OCI-LY1 (cell line): Measurements from ENCODE around the gene HDAC9.
A peak's percentile ranks its signal among the peaks of the same experiment; 100 is the strongest.

Source experiments
- H2AFZ ChIP-seq: fragments of 200-600 bp; sonication (generic), shearing (Covaris generic); 2 replicates; pipeline ENCODE4 v1.6.0; 2014; ENCODE audit warnings: antibody characterized with exemption, mild to moderate bottlenecking, low read length
- H3F3A ChIP-seq: fragments of 200-600 bp; sonication (generic), shearing (Covaris generic); 2 replicates; pipeline ENCODE4 v1.6.0; 2014; ENCODE audit warnings: mild to moderate bottlenecking, antibody characterized with exemption, low read length, moderate library complexity; ENCODE audit not compliant: insufficient read depth
- H3K27ac ChIP-seq: fragments of 200-600 bp; sonication (generic); 2 replicates; pipeline ENCODE4 v1.5.1; 2014; ENCODE audit warnings: low read length, mixed run types, mild to moderate bottlenecking, low read depth; ENCODE audit not compliant: poor library complexity, severe bottlenecking
- H3K27me3 ChIP-seq: fragments of 200-600 bp; sonication (generic); 2 replicates; pipeline ENCODE4 v1.6.0; 2014; ENCODE audit warnings: antibody characterized with exemption, mild to moderate bottlenecking, low read length, moderate library complexity; ENCODE audit not compliant: insufficient read depth
- H3K36me3 ChIP-seq: fragments of 200-600 bp; sonication (generic); 2 replicates; pipeline ENCODE4 v1.6.1; 2014; ENCODE audit warnings: mild to moderate bottlenecking, antibody characterized with exemption, low read length, moderate library complexity, mixed read lengths; ENCODE audit not compliant: insufficient read depth
- H3K4me1 ChIP-seq: fragments of 200-600 bp; sonication (generic); 2 replicates; pipeline ENCODE4 v1.5.1; 2014; ENCODE audit warnings: mild to moderate bottlenecking, low read length, moderate library complexity; ENCODE audit not compliant: insufficient read depth, severe bottlenecking
- H3K4me2 ChIP-seq: fragments of 200-600 bp; sonication (generic), shearing (Covaris generic); 2 replicates; pipeline ENCODE4 v1.6.1; 2014; ENCODE audit warnings: low read length
- H3K4me3 ChIP-seq: fragments of 200-600 bp; sonication (generic); 2 replicates; pipeline ENCODE4 v1.5.1; 2014; ENCODE audit warnings: low read length, low read depth, mild to moderate bottlenecking, mixed read lengths; ENCODE audit not compliant: poor library complexity, severe bottlenecking
- H3K79me2 ChIP-seq: fragments of 200-600 bp; shearing (Covaris generic); 2 replicates; pipeline ENCODE4 v1.6.1; 2016; ENCODE audit warnings: mixed run types, low read length, mixed read lengths; ENCODE audit not compliant: insufficient read depth
- H3K9ac ChIP-seq: fragments of 200-600 bp; sonication (generic), shearing (Covaris generic); 2 replicates; pipeline ENCODE4 v1.6.1; 2014; ENCODE audit warnings: mild to moderate bottlenecking, low read length, mixed read lengths
- H3K9me2 ChIP-seq: fragments of 200-600 bp; sonication (generic), shearing (Covaris generic); 2 replicates; pipeline ENCODE4 v1.6.1; 2014; ENCODE audit warnings: low read depth, mild to moderate bottlenecking, low read length, mixed read lengths
- H3K9me3 ChIP-seq: fragments of 200-600 bp; shearing (Covaris generic); 2 replicates; pipeline ENCODE4 v1.6.1; 2014; ENCODE audit warnings: low read length, mixed read lengths
- H4K20me1 ChIP-seq: fragments of 200-600 bp; sonication (generic), shearing (Covaris generic); 2 replicates; pipeline ENCODE4 v1.6.0; 2016; ENCODE audit warnings: mild to moderate bottlenecking, low read length; ENCODE audit not compliant: insufficient read depth
- CTCF ChIP-seq: fragments of 200-600 bp; sonication (generic), shearing (Covaris generic); IDR thresholded peaks from 2 replicates; pipeline ENCODE4 v1.5.1; 2017; ENCODE audit warnings: mild to moderate bottlenecking, antibody characterized with exemption, low read length, moderate library complexity, mixed read lengths
- EZH2 ChIP-seq: fragments of 200-600 bp; sonication (generic), shearing (Covaris generic); IDR thresholded peaks from 2 replicates; pipeline ENCODE4 v1.8.0; 2017; ENCODE audit warnings: borderline replicate concordance, mixed run types, mild to moderate bottlenecking, antibody characterized with exemption, low read length, moderate library complexity, mixed read lengths

The HDAC9 gene

GRCh38 chr7:18494821-18495408, 634 bp upstream of the HDAC9 start:
- peaks cover 53% of the 10 kb centered on the region for H3K4me1 ChIP-seq
- no peak overlapping the region for H2AFZ ChIP-seq

GRCh38 chr7:18496341-18496700, 772 bp downstream of the HDAC9 start:
- H3K79me2 ChIP-seq = peaks cover 56% of the 10 kb centered on the region
- no peaks in the 10 kb centered on the region for H4K20me1 ChIP-seq
- H3K4me3 ChIP-seq = peak overlapping the region; percentile 74
- no peak overlapping the region for H2AFZ ChIP-seq
- H3K4me2 ChIP-seq = peak overlapping the region; percentile 92
- H3K27ac ChIP-seq = peak overlapping the region; percentile 81
- peak overlapping the region; percentile 86 for H3K9ac ChIP-seq
- H3F3A ChIP-seq = peaks cover 5% of the 10 kb centered on the region; the same call in 1 of the 2 replicates
- H3K9me3 ChIP-seq = no peaks in the 10 kb centered on the region
- TF ChIP-seq EZH2 = no peak
- no peak for TF ChIP-seq CTCF
- H3K9me2 ChIP-seq = no peaks in the 10 kb centered on the region
- H3K4me1 ChIP-seq = peaks cover 67% of the 10 kb centered on the region
- no peaks in the 10 kb centered on the region for H3K36me3 ChIP-seq
- no peaks in the 10 kb centered on the region for H3K27me3 ChIP-seq

More at GRCh38 chr7:18494821-18495408, 634 bp upstream of the HDAC9 start:
- no peak for TF ChIP-seq EZH2
- no peak for TF ChIP-seq CTCF
- H3K27ac ChIP-seq = peak overlapping the region; percentile 81
- H4K20me1 ChIP-seq = no peaks in the 10 kb centered on the region
- no peak overlapping the region for H3K9ac ChIP-seq
- no peaks in the 10 kb centered on the region for H3K36me3 ChIP-seq
- H3K9me2 ChIP-seq = no peaks in the 10 kb centered on the region
- H3K4me2 ChIP-seq = peak overlapping the region; percentile 92
- no peaks in the 10 kb centered on the region for H3K9me3 ChIP-seq
- H3K27me3 ChIP-seq = no peaks in the 10 kb centered on the region
- H3K79me2 ChIP-seq = peaks cover 42% of the 10 kb centered on the region
- peaks cover 4% of the 10 kb centered on the region; the same call in 1 of the 2 replicates for H3F3A ChIP-seq
- H3K4me3 ChIP-seq = peak overlapping the region; percentile 74

GRCh38 chr7:18497082-18497481, 1.5 kb downstream of the HDAC9 start:
- Histone ChIP-seq H3K27ac (peak overlapping the region; percentile 81), H3K9me3 (no peaks in the 10 kb centered on the region), H4K20me1 (no peaks in the 10 kb centered on the region), H3K4me1 (peaks cover 74% of the 10 kb centered on the region), H3K9me2 (no peaks in the 10 kb centered on the region), H3K4me2 (peak overlapping the region; percentile 92), H3K27me3 (no peaks in the 10 kb centered on the region), H3K36me3 (peaks cover 2% of the 10 kb centered on the region; the same call in 1 of the 2 replicates), H3K4me3 (peak overlapping the region; percentile 74), H2AFZ (no peak overlapping the region), H3K79me2 (peaks cover 63% of the 10 kb centered on the region), H3K9ac (peak overlapping the region; percentile 86), H3F3A (peaks cover 5% of the 10 kb centered on the region; the same call in 1 of the 2 replicates)
- TF ChIP-seq CTCF (no peak), EZH2 (no peak)
